ENCODE measurements around the gene DHX35.

The DHX35 gene

GRCh38 chr20:39021748-39022147, 59.6 kb downstream of the DHX35 start:
- peak; percentile 89 for DNase-seq (ENCODE audit: low spot score)

- DNase-seq (ENCODE audit: low spot score): peak; percentile 65
These were observed 63.7 kb downstream of the DHX35 start for GRCh38 chr20:39025883-39026282.

DNA sequence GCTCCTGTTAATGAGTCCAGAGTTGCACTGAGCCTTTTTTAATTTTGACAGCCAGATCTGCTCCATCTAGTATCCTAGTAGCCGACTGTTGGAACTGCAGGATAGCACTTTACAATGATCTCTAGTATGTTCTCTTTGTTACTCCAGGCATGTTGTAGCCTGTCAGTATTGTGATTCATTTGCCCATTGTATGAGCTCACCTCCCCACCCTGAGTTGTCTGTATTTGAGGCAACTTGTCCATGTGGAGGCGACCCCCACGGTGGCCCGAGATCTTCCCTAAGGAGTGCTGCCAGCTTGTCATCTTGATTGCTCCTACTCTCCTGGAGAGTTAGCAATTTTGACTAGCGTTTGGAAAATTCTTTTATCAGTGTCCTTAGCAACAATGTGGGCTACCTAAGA, 67.2 kb downstream of the DHX35 start:
- DNase-seq (ENCODE audit: low spot score): no peak

DNA sequence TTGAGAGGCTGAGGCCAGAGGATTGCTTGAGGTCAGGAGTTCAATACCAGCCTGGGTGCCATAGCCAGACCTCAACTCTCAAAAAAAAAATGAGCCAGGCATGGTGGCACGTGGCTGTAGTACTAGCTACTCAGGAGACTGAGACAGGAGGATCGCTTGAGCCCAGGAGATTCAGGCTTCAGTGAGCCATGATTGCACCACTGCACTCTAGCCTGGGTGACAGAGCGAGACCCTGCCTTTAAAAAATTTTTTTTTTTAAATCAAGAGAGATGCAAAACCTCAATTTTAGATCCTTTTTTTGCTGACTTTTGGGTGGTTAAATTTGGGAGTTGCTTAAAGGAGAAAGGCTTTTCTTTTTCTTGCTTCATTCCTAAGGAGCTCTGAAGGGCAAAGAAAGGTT, 70.9 kb downstream of the DHX35 start:
- no peak for DNase-seq (ENCODE audit: low spot score)

GRCh38 chr20:39036011-39036410, 73.9 kb downstream of the DHX35 start:
- no peak for DNase-seq (ENCODE audit: low spot score)

- no peak for DNase-seq (ENCODE audit: low spot score)
These were observed 74.7 kb downstream of the DHX35 start for GRCh38 chr20:39036851-39037250.

- no peak for DNase-seq (ENCODE audit: low spot score)
These were observed 75.9 kb downstream of the DHX35 start for GRCh38 chr20:39038047-39038446.

DNA sequence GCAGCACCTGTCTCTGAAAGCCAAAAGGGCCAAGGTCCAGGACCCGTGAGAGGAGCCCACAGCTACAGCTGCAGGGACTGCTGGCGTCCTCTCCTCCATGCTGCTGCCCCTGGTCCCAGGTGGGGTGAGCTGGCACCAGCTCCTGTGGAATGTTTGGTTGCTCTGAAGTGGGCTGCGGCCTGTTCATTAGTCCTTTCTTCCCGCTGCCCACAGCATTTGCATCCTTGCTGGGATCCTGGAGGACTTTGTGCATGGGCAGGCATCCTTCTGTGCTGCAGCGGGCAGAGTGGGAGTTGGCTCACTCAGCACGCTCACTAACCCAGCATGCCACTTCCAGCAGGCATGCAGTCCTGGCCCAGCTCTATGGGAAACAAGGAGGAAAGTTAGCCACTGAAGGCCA, 76.4 kb downstream of the DHX35 start:
- no peak for DNase-seq (ENCODE audit: low spot score)

DNA sequence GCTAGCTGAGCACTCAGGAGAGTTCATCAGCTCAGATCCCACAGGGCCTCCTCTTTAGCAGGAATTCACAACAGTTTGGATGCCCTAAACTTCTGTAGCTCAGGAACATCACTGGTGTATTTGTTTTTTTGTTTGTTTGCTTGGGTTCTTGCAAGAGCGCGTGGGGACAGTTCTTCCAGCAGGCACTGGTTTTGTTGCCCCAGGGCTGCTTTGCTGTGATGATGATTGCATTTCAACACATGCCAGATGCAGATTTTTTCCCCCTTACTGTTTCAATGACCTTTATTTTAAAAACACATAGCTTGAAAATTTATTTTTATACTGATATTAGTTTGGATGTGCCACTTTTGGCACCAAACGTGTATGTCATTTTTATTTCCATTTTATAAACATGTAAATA, 77.1 kb downstream of the DHX35 start:
- DNase-seq (ENCODE audit: low spot score): no peak

- DNase-seq (ENCODE audit: low spot score): no peak
These were observed 78.0 kb downstream of the DHX35 start for GRCh38 chr20:39040116-39040515.

- DNase-seq (ENCODE audit: low spot score): no peak
These were observed 78.9 kb downstream of the DHX35 start for GRCh38 chr20:39041067-39041466.

DNA sequence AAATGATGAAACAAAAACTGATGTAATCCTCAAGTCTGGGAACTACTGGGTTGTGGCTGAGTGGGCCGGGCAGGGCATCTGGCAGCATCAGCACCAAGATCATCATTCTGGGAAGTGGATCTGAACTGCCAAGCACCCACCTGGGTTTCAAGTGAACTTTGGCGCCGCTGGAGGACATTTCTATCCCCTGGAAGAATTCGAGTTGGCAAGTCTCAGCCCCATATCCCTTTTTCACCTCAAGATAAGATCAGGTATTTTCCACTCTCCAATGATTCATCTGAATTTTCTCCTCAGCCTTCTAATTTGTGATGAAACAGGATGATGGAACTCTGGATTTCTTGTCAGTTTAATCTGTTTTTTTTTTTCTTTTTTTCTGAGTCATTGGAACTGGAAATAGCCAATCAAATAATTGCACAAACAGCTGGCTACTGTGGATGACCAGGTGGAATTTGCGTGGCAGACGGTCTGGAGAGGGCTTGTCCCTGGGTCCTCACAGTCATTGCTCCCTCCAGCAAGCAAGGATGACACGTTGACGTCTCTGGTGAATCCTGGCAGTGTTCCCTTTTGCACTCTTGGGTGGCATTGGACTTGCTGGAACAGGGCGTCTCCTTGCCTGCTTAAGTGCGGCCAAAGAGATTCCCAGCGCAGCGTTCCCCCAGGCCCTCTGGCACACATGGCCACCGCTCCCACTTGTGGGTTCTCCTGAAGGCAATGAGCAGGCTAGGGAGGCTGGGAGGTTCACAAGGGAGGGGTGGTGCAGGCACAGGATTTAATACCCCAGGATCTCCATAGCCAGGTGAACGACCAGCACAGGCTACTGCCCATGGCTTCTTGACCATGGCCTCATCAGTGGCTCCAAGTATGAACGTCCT, 80.4 kb downstream of the DHX35 start:
- no peak for DNase-seq (ENCODE audit: low spot score)

- DNase-seq (ENCODE audit: low spot score): no peak
These were observed 82.4 kb downstream of the DHX35 start for GRCh38 chr20:39044501-39044900.

DNA sequence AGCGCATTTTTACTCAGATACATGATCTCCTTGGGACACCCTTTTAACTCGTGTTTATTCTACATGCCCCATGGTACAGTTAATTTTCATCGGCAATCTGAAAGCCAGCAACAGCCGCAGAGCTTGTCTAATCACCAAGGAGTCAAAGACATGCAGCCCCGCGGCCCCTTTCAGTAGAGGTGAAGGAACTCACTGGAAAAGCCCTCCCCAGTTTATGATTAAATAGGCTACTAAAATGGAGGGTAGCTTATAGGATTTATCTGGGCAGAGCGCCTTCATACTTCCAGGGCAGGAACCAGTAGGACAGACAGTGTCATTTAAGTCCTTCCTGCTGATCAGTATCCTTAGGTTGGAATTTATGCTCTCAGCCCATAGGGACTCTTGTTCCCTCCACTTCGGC, 83.5 kb downstream of the DHX35 start:
- DNase-seq (ENCODE audit: low spot score): no peak

DNA sequence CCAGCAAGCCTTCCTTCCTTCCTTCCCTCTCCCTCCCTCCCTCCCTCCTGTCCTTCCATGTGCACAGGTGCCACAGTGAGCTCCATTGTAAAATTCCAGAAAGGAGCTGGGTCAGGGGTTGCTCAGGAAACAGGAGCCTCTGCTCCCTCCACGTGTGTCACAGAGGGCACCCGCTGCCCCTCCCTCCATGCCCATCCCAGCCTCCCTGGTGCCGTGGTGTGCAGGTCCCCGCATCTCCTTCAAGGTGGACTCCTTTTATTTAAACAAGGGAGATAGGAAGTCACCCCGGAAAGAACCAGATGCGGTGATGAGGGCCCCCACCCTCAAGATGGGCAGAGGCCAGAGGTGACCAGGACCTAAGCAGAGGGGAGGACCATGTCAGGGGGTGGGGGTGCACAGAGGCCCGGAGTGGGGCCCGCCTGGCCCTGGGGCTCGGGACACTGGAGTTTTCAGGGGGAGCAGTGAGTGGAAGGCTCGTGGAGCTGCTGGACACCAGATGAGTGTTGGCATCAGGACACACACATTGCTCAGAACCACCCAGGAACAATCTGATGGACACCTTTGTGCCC, 85.4 kb downstream of the DHX35 start:
- DNase-seq (ENCODE audit: low spot score): no peak

DNA sequence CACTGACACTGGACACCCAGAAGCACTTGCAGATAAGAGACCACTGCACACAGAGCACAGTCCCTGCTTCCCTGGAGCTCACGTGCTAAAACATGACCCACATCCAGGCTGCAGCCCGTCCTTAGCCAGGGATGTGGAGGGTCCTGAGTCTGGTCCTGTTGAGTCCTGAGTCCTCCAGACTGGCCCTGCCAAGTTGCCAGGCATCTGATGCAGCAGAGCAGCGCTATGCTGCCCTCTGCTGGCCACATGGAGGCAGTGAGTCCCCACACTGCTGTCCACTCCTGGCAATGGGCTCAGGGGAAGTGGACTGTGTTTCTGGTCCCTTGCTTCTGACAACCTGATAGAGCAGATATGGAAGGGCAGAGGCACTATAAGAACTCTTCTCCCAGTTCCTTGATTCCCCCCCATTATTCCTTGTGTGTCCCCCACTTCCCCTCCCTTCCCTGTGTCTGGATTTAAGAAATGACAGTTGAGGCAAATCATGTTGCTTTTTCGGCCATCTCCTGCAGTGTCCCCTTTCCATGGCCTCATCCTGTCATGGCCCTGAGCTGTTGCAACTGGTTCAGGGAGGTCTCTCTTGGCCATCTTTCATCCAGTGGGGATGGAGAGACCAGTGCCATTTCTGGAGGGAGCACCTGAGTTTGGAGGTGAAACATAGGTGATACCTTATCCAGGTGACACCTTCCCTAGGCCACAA, 86.0 kb downstream of the DHX35 start:
- DNase-seq (ENCODE audit: low spot score): peak; percentile 78

DNA sequence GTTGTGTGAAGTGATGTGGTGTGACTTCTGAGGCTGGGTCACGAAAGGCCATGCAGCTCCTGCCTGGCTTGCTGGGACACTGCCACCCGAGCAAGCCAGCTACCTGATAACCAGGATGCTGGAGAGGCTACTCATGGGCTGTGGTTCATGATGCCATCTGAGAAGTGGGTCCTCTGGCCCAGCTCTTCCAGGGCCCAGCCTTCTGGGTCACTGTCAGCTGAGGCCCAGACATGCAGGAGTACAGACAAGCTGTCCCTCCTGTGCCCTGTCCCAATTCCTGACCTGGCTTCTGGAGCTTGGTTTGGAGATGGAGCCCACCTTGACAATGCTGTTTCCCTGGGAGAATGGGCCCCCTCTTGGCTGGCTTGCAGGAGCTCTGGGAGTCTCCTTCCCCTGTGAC, 87.0 kb downstream of the DHX35 start:
- DNase-seq (ENCODE audit: low spot score): no peak

- DNase-seq (ENCODE audit: low spot score): peak; percentile 84
These were observed 87.8 kb downstream of the DHX35 start for GRCh38 chr20:39049684-39050554.

- no peak for DNase-seq (ENCODE audit: low spot score)
These were observed 88.4 kb downstream of the DHX35 start for GRCh38 chr20:39050555-39050902.

GRCh38 chr20:39052676-39053075, 90.5 kb downstream of the DHX35 start:
- DNase-seq (ENCODE audit: low spot score): no peak

GRCh38 chr20:39057143-39057542, 95.0 kb downstream of the DHX35 start:
- DNase-seq (ENCODE audit: low spot score): no peak

- DNase-seq (ENCODE audit: low spot score): no peak
These were observed 95.8 kb downstream of the DHX35 start for GRCh38 chr20:39057911-39058310.

Measured in activated CD4-positive, alpha-beta T cell treated with anti-CD3 and anti-CD28 coated beads, Interleukin-2, Interleukin-4, amounts not matched to agents 100 ng/mL and 50 ng/mL, durations not matched to agents 16 hours and 8 hours (primary cell).